WTC11 (cell line): Measurements from ENCODE around the gene LAMA3. TPM values are rescaled to one million over a fixed set of nuclear protein-coding genes. Genes with fewer than 3 reads are reported as not detected.

Source experiments
- ATAC-seq: fragments of 200-7000 bp; cut with Tn5 transposase; 2 replicates; pipeline ENCODE4 v1.10.0; 2021; ENCODE audit warnings: mild to moderate bottlenecking, moderate library complexity
- CTCF ChIA-PET: fragments of 300-600 bp; sonication (Branson Sonifier 250); formaldehyde crosslinking; loops from one replicate; lab custom pipeline; 2021; ENCODE audit warnings: antibody characterized with exemption; lab: Charles Lee
- POLR2A ChIA-PET: fragments of 350-600 bp; sonication (Branson Sonifier 250); formaldehyde crosslinking; loops from one replicate; lab custom pipeline; 2021; ENCODE audit warnings: antibody characterized with exemption; lab: Charles Lee
- DNase-seq: peaks from one replicate; pipeline ENCODE4 v3.0.0; 2021; ENCODE audit warnings: low spot score
- H3K27ac Mint-ChIP-seq: 2 replicates; pipeline ENCODE4 v1.8.0; 2021; ENCODE audit warnings: mixed read lengths
- H3K27me3 Mint-ChIP-seq: 2 replicates; pipeline ENCODE4 v1.8.0; 2021; ENCODE audit warnings: low read depth, mild to moderate bottlenecking, moderate library complexity, mixed read lengths
- H3K36me3 Mint-ChIP-seq: 2 replicates; pipeline ENCODE4 v1.8.0; 2021; ENCODE audit warnings: mixed read lengths
- H3K4me1 Mint-ChIP-seq: 2 replicates; pipeline ENCODE4 v1.8.0; 2022; ENCODE audit warnings: mixed read lengths
- H3K4me3 Mint-ChIP-seq: 2 replicates; pipeline ENCODE4 v1.8.0; 2021; ENCODE audit warnings: mild to moderate bottlenecking, moderate library complexity, mixed read lengths
- H3K9me3 Mint-ChIP-seq: 2 replicates; pipeline ENCODE4 v1.8.0; 2021; ENCODE audit warnings: mixed read lengths
- CREB1 ChIP-seq: sonication (generic); formaldehyde crosslinking; IDR thresholded peaks from 2 replicates; pipeline ENCODE4 v1.8.0; 2023; ENCODE audit warnings: mild to moderate bottlenecking, missing genetic modification reagents
- GRHL2 ChIP-seq: fragments of 250-450 bp; sonication (Bioruptor Pico); IDR thresholded peaks from 2 replicates; pipeline ENCODE4 v1.8.0; 2022; ENCODE audit warnings: mild to moderate bottlenecking, moderate library complexity; ENCODE audit not compliant: insufficient replicate concordance, severe bottlenecking
- JAZF1 ChIP-seq: fragments of 250-450 bp; sonication (Bioruptor Pico); IDR thresholded peaks from 2 replicates; pipeline ENCODE4 v1.9.0; 2021; ENCODE audit warnings: moderate library complexity, mild to moderate bottlenecking, inconsistent platforms
- NFATC4 ChIP-seq: fragments of 250-450 bp; sonication (Bioruptor Pico); IDR thresholded peaks from 2 replicates; pipeline ENCODE4 v1.9.0; 2021; ENCODE audit warnings: mild to moderate bottlenecking
- PRRX2 ChIP-seq: fragments of 250-450 bp; sonication (Bioruptor Pico); IDR thresholded peaks from 2 replicates; pipeline ENCODE4 v1.8.0; 2021; ENCODE audit warnings: mild to moderate bottlenecking
- SP1 ChIP-seq: sonication (generic); formaldehyde crosslinking; conservative IDR thresholded peaks from 2 replicates; pipeline ENCODE4 v1.8.1; 2022; ENCODE audit warnings: missing genetic modification reagents
- TCF7 ChIP-seq: sonication (generic); formaldehyde crosslinking; IDR thresholded peaks from 2 replicates; pipeline ENCODE4 v1.8.0; 2022; ENCODE audit warnings: mild to moderate bottlenecking, low read depth, missing genetic modification reagents, moderate library complexity
- ZNF396 ChIP-seq: fragments of 250-450 bp; sonication (Bioruptor Pico); IDR thresholded peaks from 2 replicates; pipeline ENCODE4 v1.8.0; 2021; ENCODE audit warnings: mild to moderate bottlenecking, moderate library complexity, borderline replicate concordance
- ZNF416 ChIP-seq: fragments of 250-450 bp; sonication (Bioruptor Pico); IDR thresholded peaks from 2 replicates; pipeline ENCODE4 v1.9.0; 2021; ENCODE audit warnings: mild to moderate bottlenecking, inconsistent platforms
- total RNA-seq: library from RNA; stranded (reverse); gene quantifications from 3 replicates; pipeline ENCODE4 v1.2.3, GENCODE V29; 2021
- TF ChIP-seq, protein P1 (sequence below): sonication (generic); formaldehyde crosslinking; IDR thresholded peaks from 2 replicates; pipeline ENCODE4 v1.8.0; 2022; ENCODE audit warnings: mild to moderate bottlenecking, missing genetic modification reagents
- TF ChIP-seq, protein P2 (sequence below): sonication (generic); formaldehyde crosslinking; IDR thresholded peaks from 2 replicates; pipeline ENCODE4 v1.8.1; 2022; ENCODE audit warnings: low read depth, mild to moderate bottlenecking, moderate library complexity, missing genetic modification reagents, borderline replicate concordance
- TF ChIP-seq, protein P3 (sequence below): sonication (generic); formaldehyde crosslinking; IDR thresholded peaks from 2 replicates; pipeline ENCODE4 v1.8.1; 2022; ENCODE audit warnings: low read depth, missing genetic modification reagents, borderline replicate concordance
- TF ChIP-seq, protein P4 (sequence below): sonication (generic); formaldehyde crosslinking; IDR thresholded peaks from 2 replicates; pipeline ENCODE4 v1.8.1; 2022; ENCODE audit warnings: mild to moderate bottlenecking, moderate library complexity, missing genetic modification reagents
- TF ChIP-seq, protein P5 (sequence below): fragments of 200-600 bp; IDR thresholded peaks from 2 replicates; pipeline ENCODE4 v1.8.0; 2022; ENCODE audit warnings: antibody characterized with exemption
- TF ChIP-seq, protein P6 (sequence below): sonication (generic); formaldehyde crosslinking; IDR thresholded peaks from 2 replicates; pipeline ENCODE4 v1.8.0; 2022; ENCODE audit warnings: mild to moderate bottlenecking, missing genetic modification reagents

Gene LAMA3
- total RNA-seq, 1 experiment from 2014 or later: 0.83 TPM

DNA sequence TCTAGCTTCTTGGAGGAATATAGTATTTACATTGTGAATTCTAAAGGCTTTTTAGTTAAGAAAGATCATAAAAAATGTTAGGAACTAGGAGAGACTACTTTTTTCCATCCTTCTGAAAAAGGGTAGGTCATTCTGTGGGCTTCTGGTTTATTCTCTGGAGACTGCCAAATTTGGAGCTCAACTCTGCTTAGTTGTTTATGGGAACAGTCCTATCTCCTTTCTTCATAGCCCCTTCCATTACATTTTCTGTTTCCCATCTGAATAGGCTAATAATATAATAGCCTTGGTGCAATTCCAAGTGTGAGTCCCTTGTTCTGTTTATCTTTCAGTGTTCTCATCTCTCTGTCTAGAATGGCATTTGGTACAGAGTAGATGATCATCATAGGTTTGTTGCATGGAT is 15.6 kb downstream of the LAMA3 start:
- H3K4me1 Mint-ChIP-seq: no peaks in the 10 kb centered on the region
- ChIA-PET POLR2A (interaction anchor here (0.6 kb wide), 1 partner anchor 1122 kb away, joined by 3 read pairs; no protein-coding TSS in a partner anchor), CTCF (interaction anchor here (3.2 kb wide), 1 partner anchor 85 kb away, joined by 66 read pairs; no protein-coding TSS in a partner anchor)
- H3K36me3 Mint-ChIP-seq: 0 out of 2 replicates have a peak, but pooled peaks cover 3% of the 10 kb centered on the region
- H3K27me3 Mint-ChIP-seq: no peaks in the 10 kb centered on the region; the same call in 1 of the 2 replicates
- DNase-seq: no peak
- H3K9me3 Mint-ChIP-seq: peaks cover 13% of the 10 kb centered on the region
- no peak overlapping the region for H3K27ac Mint-ChIP-seq
- ATAC-seq: no peak
- TF ChIP-seq JAZF1 (no peak), CREB1 (CRISPR knock-in tag) (no peak), SP1 (CRISPR knock-in tag) (no peak)
- TF ChIP-seq, protein P1, sequence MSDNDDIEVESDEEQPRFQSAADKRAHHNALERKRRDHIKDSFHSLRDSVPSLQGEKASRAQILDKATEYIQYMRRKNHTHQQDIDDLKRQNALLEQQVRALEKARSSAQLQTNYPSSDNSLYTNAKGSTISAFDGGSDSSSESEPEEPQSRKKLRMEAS (CRISPR knock-in tag): no peak
- TF ChIP-seq, protein P2, sequence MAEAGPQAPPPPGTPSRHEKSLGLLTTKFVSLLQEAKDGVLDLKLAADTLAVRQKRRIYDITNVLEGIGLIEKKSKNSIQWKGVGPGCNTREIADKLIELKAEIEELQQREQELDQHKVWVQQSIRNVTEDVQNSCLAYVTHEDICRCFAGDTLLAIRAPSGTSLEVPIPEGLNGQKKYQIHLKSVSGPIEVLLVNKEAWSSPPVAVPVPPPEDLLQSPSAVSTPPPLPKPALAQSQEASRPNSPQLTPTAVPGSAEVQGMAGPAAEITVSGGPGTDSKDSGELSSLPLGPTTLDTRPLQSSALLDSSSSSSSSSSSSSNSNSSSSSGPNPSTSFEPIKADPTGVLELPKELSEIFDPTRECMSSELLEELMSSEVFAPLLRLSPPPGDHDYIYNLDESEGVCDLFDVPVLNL (CRISPR knock-in tag): no peak
- TF ChIP-seq, protein P3, sequence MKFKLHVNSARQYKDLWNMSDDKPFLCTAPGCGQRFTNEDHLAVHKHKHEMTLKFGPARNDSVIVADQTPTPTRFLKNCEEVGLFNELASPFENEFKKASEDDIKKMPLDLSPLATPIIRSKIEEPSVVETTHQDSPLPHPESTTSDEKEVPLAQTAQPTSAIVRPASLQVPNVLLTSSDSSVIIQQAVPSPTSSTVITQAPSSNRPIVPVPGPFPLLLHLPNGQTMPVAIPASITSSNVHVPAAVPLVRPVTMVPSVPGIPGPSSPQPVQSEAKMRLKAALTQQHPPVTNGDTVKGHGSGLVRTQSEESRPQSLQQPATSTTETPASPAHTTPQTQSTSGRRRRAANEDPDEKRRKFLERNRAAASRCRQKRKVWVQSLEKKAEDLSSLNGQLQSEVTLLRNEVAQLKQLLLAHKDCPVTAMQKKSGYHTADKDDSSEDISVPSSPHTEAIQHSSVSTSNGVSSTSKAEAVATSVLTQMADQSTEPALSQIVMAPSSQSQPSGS (CRISPR knock-in tag): no peak
- TF ChIP-seq, protein P4, sequence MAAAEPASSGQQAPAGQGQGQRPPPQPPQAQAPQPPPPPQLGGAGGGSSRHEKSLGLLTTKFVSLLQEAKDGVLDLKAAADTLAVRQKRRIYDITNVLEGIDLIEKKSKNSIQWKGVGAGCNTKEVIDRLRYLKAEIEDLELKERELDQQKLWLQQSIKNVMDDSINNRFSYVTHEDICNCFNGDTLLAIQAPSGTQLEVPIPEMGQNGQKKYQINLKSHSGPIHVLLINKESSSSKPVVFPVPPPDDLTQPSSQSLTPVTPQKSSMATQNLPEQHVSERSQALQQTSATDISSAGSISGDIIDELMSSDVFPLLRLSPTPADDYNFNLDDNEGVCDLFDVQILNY (CRISPR knock-in tag): no peak
- no peak overlapping the region for H3K4me3 Mint-ChIP-seq

DNA sequence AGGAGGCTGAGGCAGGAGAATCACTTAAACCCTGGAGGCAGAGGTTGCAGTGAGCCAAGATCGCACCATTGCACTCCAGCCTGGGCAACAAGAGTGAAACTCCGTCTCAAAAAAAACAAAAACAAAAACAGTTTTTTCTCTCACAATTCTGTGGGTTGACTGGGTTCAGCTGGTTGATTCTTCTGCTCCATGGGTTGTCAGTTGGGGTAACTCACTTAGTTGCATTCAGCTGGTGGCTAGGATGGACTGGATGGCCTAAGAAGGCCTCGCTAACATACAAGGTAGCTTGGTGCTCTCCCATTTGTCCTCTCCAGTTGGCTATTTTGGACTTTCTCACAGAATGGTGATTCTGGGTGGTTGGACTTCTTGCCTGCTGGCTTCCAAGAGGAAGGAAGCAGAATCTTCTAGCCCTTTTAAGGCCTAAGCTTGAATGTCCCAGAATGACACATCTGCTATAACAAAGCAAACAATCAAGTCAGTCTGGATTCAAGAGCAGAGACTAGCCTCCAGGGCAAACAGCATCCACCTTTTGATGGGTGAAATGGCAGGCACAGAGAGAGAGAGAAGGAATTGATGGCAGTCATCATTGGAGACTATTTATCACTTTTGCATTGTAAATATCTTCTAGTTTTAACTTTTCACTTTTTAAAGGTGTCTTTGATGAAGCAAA is 17.9 kb downstream of the LAMA3 start:
- CTCF ChIA-PET: interaction anchor here (2.1 kb wide), 1 partner anchor 212 kb away, joined by 5 read pairs; no protein-coding TSS in a partner anchor
- H3K9me3 Mint-ChIP-seq: peaks cover 15% of the 10 kb centered on the region
- H3K4me3 Mint-ChIP-seq: no peak overlapping the region
- DNase-seq: no peak
- H3K27me3 Mint-ChIP-seq: no peaks in the 10 kb centered on the region; the same call in 1 of the 2 replicates
- POLR2A ChIA-PET: no interaction called here
- TF ChIP-seq GRHL2 (CRISPR knock-in tag) (no peak), TCF7 (CRISPR knock-in tag) (no peak), ZNF416 (CRISPR knock-in tag) (no peak), NFATC4 (CRISPR knock-in tag) (no peak)
- TF ChIP-seq, protein P5, sequence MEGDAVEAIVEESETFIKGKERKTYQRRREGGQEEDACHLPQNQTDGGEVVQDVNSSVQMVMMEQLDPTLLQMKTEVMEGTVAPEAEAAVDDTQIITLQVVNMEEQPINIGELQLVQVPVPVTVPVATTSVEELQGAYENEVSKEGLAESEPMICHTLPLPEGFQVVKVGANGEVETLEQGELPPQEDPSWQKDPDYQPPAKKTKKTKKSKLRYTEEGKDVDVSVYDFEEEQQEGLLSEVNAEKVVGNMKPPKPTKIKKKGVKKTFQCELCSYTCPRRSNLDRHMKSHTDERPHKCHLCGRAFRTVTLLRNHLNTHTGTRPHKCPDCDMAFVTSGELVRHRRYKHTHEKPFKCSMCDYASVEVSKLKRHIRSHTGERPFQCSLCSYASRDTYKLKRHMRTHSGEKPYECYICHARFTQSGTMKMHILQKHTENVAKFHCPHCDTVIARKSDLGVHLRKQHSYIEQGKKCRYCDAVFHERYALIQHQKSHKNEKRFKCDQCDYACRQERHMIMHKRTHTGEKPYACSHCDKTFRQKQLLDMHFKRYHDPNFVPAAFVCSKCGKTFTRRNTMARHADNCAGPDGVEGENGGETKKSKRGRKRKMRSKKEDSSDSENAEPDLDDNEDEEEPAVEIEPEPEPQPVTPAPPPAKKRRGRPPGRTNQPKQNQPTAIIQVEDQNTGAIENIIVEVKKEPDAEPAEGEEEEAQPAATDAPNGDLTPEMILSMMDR: no peak
- no peaks in the 10 kb centered on the region for H3K4me1 Mint-ChIP-seq
- no peak for ATAC-seq
- H3K27ac Mint-ChIP-seq: no peak overlapping the region
- H3K36me3 Mint-ChIP-seq: 0 out of 2 replicates have a peak, but pooled peaks cover 3% of the 10 kb centered on the region

DNA sequence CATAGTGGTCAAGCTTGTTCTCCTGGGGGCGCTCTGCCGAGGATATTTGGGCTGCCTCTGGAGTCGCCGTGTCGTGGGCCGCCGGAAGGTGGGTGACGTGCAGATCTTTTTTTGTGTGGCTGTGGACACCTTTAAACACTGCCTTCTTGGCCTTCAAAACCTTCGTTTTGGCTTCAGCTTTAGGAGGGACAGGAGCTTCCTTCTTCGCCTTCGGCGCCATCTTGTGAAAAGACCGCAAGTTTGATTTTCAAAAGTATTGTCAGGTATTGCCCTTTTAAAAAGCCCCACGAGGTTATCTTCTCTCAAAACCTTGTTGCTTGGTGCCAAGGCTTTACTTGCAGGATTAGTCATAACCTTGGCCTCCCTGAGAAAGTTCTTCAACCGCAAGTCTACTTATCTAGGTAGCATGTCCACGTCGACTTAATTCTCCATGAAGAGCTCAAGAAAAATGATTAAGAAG is 20.8 kb downstream of the LAMA3 start:
- Mint-ChIP-seq H3K27ac (no peak overlapping the region), H3K9me3 (peaks cover 15% of the 10 kb centered on the region), H3K4me3 (no peak overlapping the region), H3K4me1 (no peaks in the 10 kb centered on the region), H3K36me3 (0 out of 2 replicates have a peak, but pooled peaks cover 3% of the 10 kb centered on the region), H3K27me3 (no peaks in the 10 kb centered on the region; the same call in 1 of the 2 replicates)
- DNase-seq (no peak), ATAC-seq (no peak)
- CTCF ChIA-PET: interaction anchor here (1.0 to 1.4 kb wide), 2 partner anchors 9 to 88 kb away, joined by 3 to 4 read pairs; no protein-coding TSS in a partner anchor
- POLR2A ChIA-PET: no interaction called here
- TF ChIP-seq ZNF396 (CRISPR knock-in tag) (no peak), PRRX2 (CRISPR knock-in tag) (no peak)
- TF ChIP-seq, protein P6, sequence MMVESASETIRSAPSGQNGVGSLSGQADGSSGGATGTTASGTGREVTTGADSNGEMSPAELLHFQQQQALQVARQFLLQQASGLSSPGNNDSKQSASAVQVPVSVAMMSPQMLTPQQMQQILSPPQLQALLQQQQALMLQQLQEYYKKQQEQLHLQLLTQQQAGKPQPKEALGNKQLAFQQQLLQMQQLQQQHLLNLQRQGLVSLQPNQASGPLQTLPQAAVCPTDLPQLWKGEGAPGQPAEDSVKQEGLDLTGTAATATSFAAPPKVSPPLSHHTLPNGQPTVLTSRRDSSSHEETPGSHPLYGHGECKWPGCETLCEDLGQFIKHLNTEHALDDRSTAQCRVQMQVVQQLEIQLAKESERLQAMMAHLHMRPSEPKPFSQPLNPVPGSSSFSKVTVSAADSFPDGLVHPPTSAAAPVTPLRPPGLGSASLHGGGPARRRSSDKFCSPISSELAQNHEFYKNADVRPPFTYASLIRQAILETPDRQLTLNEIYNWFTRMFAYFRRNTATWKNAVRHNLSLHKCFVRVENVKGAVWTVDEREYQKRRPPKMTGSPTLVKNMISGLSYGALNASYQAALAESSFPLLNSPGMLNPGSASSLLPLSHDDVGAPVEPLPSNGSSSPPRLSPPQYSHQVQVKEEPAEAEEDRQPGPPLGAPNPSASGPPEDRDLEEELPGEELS (CRISPR knock-in tag): no peak
- TF ChIP-seq, all 79 proteins: peak for 0
